Suppressor macrophage treated with lipopolysaccharide for 4 hours (primary cell): ENCODE results near the gene RARS1.

Experiments used
- DNase-seq: peaks from one replicate; pipeline ENCODE4 v3.0.0-alpha.2; 2020

Gene RARS1

DNA sequence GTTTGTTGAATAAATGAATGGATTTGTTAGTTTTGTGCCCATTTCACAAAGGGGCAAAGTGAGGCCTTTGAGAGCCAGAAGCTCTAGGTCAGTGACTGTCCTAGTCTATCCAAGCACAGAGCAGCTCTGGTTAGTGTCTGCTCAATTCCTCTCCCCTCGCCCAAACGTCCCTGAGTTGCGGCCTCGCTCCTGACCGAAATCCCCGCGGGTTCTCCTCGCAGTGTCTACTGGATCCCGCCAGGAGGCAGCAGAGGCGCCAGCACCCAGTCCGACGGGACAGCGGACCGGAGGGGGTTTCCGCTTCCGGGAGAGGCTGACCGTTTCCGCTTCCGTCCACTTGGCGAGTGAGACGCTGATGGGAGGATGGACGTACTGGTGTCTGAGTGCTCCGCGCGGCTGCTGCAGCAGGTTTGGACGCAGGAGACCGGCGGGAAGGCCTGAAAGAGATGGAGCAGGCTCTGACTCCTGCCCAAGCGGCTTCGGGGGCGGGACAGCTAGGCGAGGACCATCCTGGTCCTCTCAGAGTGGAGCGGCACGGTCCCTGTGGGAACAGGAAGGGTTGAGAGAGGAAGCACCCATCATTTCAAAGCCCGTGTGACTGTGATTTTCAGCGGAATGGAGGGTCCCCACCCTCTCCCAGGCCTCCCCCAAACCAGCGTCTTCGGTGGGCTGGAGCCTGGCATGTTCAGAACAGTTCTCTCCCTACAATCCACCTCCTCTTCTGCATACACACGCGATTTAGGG is at the start of gene RARS1:
Gene RARS1, plus strand, starts transcription at position 336 of the 744 bp plus-strand sequence. Its CDS starts 28 bp downstream, at position 364.
- peak; percentile 96 for DNase-seq

DNA sequence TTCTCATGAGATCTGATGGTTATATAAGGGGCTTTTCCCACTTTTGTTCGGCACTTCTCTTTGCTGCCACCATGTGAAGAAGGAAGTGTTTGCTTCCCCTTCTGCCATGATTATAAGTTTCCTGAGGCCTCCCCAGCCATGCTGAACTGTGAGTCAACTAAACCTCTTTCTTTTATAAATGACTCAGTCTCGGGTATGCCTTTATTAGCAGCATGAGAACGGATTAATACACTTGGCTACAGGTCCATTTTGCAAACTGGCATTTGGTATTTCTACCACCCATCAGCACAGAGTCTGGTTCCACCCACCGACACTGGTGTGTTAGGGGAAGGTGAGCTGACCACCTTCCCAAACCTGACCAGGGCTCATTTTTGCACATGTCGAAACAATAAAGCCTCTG is 47.9 kb upstream of the RARS1 start:
- peak; percentile 7 for DNase-seq

DNA sequence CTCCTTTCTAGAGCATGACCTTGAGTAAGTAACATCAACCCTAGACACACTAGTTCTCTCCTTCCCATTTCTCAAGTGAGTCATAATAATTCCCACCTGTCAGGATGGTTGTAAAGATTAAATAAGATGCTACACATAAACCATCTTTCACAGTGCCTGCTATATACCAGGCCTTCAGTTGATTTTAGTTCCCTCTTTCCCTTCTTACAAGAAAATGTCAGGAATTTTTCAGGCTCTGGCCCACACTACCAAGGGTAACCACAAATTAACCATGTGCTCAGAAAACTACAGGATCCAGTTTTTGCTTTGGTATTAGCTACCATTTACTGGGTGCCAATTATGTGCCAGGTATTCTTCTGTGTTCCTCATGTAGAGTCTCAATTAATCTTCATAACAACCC is 42.7 kb upstream of the RARS1 start:
- no peak for DNase-seq

DNA sequence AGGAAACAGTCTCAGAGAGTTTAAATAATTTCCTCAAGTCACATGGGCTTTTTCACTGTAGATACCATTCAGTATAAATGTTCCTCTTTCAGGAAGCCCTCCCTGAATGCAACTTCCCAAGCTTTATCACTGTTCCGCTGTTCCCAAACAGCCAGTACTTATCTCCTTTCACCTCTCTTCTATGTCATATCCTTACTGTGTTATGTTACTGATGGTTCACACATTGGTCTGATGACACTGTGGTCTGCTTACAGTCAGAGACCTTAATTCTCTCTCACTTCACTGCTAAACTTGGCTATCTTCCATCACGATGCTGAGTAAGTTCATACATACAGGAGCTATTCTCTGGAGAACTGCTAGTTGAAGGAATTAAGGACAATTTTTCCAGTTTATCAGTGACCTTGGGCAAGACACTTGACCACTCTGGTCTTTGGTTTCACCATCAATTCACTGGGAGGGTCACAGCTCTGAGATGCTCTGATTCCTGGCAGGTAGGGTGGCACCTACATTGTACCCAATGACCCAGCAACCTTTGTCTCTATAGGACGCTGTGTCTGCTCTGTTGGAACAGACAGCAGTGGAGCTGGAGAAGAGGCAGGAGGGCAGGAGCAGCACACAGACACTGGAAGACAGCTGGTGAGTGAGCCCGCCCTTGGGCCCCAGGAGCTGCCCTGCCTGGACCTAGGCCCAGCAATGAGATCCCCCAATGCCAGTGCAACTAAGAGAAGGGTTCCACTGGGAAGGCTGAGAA is 42.1 kb upstream of the RARS1 start:
- DNase-seq = no peak

DNA sequence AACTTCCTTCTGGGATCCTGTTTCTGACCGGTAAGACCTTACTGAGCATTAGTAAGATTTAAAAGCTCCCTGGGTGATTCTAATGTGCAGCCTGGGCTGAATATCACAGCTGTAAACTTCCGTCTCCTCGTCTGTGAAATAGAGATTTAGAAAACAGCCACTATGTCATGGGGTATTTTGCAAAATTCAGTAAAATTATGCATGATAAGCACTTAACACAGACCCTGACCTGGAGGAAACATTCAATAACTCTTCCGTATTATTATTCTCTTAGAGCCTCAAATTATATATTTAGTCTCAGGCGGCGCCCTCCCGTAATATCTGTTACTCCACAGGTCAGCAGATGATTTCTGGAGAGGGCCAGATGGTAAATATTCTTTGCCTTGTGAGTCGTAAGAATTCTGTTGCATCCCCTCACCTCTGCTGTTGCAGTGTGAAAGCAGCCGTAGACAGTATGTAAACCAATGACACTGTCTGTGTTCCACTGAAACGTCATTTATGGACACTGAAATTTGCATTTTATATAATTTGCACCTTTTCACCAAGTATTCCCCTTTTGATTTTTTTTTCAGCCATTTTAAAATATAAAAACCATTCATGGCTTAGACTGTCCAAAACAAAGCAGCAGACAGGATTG is 39.2 kb upstream of the RARS1 start:
- DNase-seq = no peak

DNA sequence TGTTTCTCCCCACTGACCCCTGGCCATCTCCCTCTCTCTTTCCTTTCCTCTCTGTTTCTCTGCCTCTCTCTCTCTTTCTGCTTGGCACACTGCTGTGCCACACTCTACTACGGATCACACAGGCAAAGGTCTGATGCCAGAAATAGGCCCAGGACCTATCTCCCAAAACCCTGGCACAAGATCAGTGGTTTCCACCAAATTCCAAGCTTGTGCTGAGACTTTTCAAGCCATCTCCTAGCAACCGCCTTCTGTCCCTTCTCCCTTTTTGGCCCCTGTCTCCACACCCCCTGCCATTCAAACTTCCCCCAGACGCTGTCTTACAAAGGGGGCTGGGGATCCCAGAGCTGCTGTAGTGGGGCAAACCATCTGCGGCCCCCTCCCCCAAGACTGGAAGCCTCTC is 38.5 kb upstream of the RARS1 start:
- no peak for DNase-seq

DNA sequence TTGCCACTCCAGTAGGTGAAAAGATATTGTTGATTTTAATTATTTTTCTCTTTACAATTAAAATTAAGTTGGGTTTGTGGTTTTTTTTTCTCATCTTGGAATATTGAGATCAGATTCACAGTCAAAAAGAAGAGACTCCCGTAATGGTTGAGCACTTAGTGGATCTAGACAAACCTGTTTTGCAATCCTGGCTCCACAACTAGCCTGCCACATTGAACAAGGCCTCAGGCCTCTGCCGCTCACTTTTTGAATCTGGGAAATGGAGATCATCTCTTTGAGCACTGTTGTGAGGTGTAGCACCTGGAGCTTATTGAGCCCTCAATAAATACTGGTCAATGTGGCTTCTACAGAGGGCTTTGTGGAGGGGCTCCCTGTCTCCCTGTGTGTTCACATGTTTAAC is 37.1 kb upstream of the RARS1 start:
- DNase-seq = no peak

DNA sequence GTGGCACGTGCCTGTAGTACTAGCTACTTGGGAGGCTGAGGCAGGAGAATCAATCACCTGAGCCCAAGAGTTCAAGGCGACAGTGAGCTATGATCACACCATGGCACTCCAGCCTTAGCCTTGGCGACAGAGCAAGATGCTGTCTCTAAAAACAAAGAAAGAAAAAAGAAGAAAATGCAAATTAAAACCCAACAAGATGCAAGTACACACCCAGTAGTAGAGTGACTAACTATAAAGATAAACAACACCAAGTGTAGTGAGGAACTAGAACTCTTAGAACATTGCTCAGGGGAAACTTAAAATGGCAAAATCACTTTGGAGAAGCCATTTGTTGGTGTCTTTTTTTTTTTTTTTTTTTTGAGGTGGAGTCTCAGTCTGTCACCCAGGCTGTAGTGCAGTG is 34.7 kb upstream of the RARS1 start:
- no peak for DNase-seq

DNA sequence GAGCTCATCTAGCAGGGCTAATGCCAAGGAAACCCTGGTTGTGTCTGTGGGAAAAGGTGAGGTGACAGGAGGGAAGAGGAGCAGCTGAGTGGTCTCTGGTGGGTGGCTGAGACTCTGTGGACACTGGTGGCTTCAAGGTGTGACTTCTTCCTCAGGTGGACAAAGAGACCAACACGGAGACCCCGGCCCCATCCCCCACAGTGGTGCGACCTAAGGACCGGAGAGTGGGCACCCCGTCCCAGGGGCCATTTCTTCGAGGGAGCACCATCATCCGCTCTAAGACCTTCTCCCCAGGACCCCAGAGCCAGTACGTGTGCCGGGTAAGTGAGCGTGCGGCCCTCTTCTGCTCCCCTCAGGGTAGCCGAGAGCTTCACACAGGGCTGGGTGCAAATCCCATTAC is 31.1 kb upstream of the RARS1 start:
- DNase-seq = no peak

DNA sequence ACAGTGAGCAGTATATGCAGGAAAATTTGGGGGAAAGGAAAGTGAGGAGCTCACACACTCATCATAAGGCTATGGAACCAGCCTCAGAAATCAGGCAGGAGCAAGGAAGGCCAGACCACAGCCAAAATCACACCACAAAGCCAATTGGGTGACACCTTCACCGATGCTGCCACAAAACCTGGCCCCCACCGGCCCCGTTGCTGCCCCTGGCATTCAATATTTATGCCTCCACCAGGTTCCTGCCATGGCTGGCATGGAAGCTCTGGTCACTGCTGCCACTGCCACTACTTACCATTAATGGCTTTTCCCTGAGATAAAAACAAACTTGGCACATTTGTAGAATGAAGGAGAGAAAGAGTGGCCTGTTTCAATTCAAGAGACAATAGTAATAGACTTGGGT is 28.7 kb upstream of the RARS1 start:
- DNase-seq = no peak

DNA sequence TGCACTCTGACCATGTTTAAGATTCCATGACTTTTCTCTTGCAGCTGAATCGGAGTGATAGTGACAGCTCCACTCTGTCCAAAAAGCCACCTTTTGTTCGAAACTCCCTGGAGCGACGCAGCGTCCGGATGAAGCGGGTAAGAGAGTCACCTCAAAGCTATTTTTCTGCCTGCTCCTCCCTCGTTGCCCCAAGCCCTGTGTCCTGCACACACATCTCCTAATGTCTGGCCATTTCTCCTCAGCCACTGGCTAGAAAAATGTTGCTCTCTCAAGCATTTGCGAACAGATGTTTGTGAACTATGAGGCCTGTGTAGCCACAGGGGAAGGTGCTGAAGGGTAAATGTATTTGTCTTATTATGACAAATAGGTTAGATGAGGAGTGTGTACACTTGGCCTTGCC is 25.7 kb upstream of the RARS1 start:
- DNase-seq = no peak

DNA sequence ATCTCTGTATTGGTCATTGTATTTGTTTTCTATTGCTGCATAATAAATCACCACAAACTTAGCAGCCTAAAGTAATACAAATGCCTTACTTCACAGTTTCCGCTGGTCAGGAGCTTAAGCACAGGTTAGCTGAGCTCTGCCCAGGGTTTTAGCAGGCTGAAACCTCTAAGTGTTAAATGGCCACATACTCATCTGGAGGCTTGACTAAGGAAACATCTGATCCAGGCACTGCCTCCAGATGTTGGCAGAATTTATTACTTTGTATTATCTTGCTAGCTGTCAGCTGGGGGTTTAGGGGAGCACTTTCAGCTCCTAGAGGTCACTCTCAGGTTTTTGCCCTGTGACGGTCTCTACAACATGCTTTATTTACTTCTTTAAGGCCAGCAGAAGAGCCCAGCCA is 23.2 kb upstream of the RARS1 start:
- no peak for DNase-seq

DNA sequence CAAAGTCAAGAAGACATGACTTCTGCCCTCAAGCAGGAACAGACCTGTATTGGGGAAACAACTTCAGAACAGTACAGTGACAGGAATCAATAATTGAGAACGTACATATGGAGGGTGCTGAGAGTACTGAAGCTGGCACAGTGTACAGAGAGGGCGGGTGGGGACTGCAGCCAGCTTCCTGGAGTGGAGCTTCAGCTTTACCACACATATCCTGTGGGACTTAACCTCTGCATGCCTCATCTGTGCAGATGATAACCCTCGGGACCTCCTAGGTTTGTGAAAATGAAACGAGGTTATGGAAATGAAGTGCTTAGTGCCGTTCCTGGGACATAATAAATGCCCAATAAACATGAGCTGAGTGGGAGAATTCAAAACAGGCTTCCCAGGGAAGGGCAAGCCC is 22.1 kb upstream of the RARS1 start:
- no peak for DNase-seq

DNA sequence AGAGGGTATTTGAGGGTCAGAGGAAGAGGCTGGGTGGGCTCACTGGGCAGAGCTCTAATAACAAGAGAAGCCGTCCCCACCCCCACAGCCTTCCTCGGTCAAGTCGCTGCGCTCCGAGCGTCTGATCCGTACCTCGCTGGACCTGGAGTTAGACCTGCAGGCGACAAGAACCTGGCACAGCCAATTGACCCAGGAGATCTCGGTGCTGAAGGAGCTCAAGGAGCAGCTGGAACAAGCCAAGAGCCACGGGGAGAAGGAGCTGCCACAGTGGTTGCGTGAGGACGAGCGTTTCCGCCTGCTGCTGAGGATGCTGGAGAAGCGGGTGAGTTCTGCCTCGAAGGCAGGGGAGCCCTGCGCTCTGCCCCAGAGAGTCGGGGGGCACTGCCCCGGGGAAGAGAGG is 21.6 kb upstream of the RARS1 start:
- DNase-seq = no peak

DNA sequence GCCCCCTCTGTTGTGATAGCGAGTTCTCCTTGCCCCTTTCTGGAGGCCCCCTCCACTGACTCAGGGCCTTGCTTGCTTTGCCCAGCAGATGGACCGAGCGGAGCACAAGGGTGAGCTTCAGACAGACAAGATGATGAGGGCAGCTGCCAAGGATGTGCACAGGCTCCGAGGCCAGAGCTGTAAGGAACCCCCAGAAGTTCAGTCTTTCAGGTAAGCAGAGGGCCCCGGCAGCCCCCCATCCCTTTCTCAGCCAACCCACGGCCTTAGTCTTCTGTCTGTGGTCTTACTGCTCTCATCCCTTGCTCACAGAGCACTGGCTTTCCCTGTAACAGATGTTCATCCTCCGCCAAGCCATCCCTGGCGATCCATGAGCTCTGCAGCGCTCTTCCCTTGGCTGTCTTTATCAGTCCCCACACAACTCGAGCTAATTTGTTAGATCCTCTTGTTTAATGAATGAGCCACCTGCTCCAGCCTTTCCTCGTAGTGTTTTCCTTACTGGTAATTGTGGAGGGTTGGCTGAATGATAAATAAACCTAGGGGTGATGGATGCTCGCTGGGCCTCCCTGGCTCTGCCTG is 18.4 kb upstream of the RARS1 start:
- DNase-seq = no peak

DNA sequence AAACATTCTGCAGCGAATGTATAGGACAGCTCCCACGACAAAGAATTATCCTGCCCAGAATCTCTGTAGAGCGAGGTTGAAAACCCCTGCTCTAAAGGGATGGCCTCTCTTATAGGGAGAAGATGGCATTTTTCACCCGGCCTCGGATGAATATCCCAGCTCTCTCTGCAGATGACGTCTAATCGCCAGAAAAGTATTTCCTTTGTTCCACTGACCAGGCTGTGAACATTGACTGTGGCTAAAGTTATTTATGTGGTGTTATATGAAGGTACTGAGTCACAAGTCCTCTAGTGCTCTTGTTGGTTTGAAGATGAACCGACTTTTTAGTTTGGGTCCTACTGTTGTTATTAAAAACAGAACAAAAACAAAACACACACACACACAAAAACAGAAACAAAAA is 17.4 kb upstream of the RARS1 start:
- no peak for DNase-seq

DNA sequence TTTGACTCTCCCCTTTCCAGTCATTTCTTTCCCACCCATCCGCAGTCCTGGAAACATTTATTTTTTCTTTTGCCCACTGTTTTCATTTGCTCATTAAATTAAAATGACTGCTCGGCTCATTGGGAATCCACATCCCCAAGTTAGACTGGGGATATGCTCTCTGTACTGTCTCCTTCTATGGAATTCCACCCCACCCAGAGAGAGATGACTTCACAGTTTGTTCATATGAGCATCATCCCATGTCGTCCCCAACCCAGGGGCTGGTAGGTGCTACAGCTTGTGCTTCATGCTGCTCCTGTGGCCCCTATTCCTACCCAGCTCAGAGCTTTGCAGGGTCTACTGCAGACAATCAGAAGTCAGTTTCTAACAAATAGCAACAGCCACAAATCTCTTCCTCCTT is 16.5 kb upstream of the RARS1 start:
- DNase-seq = no peak

DNA sequence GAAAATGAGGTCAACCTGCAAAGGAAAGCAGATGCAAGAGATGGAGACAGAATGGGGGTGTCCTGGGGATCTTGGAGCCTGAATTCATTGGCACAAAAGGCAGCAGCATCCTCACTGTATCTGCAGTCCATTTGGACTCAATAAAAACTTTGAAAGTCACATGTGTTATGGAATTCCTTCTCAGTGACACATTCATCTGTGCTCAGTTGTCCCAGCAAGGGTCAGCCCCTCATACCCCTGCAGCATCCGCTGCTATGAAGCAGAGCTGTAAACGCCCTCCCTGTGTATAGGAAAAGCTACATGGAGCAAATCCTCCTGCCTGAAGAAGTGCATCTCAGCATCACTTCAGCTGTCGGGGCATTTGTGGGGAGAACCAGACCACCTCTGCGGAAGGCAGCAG is 14.5 kb upstream of the RARS1 start:
- no peak for DNase-seq

DNA sequence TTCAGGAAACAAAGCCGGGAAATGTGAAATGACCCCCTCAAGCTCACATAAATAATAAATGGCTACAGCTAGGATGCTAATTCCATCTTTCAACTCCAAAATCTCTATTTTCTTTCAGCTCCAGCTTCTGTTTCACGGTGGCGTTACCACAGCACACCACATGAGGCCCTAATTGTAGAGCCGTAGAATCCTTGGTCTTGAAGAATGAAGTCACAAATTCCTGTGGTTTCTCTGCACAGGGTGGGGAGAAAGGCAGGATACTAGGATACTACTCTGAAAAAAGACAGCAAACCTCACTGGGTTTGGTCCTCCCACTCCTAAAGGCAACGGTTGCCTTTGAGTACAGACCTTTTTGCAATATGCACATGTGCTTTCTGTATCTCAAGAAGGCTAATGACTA is 13.9 kb upstream of the RARS1 start:
- no peak for DNase-seq

DNA sequence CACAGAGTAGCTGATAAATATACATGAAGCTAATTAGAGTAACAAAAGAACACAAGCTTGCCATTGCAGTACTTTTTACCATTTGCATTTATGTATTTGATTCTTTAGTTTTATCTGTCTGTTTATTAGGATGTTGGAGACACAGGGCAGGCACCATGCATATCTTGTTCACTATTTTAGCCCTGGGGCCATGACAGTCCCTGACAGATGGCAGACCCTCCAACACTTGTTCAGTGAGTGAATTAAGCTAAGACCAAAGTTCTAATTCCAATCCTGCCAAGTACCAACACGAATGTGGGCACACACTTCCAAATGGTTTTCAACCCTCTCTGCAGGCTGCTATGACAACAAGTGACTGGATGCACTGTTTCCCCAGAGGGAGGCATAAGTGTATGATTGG is 12.0 kb upstream of the RARS1 start:
- DNase-seq = no peak

DNA sequence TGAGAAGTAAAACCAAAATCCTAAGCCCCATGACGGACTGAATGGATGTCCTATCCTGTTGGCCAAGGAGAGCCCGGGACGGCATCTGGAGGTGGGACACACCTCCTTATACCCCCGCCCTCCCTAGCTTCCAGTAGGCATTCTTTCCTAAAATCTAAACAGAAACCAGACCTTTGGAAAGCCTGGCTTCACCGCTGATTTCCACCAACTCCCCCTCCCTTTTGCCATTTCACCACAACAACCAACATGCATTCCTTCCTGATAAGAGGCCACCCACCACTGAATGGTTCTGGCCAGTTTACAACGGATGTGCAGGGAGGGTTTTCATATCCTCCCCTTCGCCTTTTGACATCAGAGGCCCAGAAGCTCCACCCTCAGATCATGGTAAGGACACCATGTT is 9.2 kb upstream of the RARS1 start:
- DNase-seq = no peak

DNA sequence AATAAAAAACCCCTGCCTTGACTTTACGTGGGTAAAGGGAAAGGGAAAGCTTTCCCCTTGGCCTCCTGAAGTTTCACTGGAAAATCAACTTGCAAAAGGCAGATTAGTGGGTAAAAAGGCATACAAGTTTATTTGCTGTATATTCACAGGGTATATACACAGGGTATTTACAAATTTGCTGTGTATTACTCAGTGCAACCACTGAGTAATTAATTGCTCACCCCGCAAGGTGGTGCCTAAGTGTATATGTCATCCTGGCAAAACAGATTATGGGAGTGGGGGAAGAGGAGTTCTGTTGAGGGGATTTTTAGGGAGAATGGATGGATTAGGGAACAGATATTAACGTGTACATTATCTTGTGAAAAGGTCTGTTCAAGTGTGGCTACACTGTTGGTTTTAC is 7.1 kb upstream of the RARS1 start:
- no peak for DNase-seq

DNA sequence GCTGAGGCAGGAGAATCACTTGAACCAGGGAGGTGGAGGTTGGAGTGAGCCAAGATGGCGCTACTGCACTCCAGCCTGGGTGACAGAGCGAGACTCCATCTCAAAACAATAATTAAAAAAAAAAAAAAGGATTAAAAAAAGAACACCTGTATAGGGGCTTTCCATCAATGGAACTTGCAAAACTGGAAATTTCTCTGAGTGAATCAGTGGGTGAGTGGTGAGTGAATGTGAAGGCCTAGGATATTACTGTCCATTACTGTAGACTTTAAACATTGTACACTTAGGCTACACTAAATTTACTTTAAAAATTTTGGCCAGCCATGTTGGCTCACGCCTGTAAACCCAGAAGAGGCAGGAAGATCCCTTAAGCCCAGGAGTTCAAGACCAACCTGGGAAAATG is 5.7 kb upstream of the RARS1 start:
- DNase-seq = no peak

DNA sequence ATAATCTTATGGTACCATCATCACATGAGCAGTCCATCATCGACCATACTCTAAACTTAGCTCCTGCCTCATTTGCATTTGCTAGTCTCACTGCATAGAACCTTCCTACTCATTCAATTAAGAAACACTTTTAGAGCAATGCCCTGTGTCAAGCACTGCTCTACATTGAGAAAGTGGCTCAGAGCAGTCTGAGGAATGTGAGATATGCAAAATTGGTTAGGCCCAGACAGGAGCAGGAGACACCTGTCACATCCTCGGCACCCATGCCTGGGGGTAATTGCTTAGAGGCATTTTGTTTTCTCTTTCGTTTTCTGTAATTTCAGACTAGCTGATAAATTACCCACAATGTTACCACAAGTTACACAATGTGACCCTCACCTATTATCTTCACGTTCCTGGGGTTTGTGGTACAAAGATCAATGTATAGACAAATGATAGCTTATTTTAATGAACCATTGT is 4.9 kb upstream of the RARS1 start:
- DNase-seq = no peak
